ENCODE data around the gene NKAIN2. TPM values are rescaled to one million over a fixed set of nuclear protein-coding genes. Genes with fewer than 3 reads are reported as not detected.

NKAIN2 gene
- total RNA-seq, 1 donor = under 0.01 TPM

- no peak for TF ChIP-seq CTCF (IDR thresholded peaks at IDR 0.05; ENCODE audit: insufficient read depth, low read length)
- DNase-seq (ENCODE audit: low read depth) = no peak
- no peak overlapping the region for H3K4me3 ChIP-seq (ENCODE audit: low read depth, low read length)
Measured at GRCh38 chr6:124064317-124065113, 260.9 kb downstream of the NKAIN2 start.

GRCh38 chr6:124066269-124066668, 262.6 kb downstream of the NKAIN2 start:
- DNase-seq (ENCODE audit: low read depth) = no peak
- H3K4me3 ChIP-seq (ENCODE audit: low read depth, low read length) = no peak overlapping the region
- TF ChIP-seq CTCF (IDR thresholded peaks at IDR 0.05; ENCODE audit: insufficient read depth, low read length) = no peak

GRCh38 chr6:124066946-124067552, 263.4 kb downstream of the NKAIN2 start:
- DNase-seq (ENCODE audit: low read depth) = no peak
- no peak for TF ChIP-seq CTCF (IDR thresholded peaks at IDR 0.05; ENCODE audit: insufficient read depth, low read length)
- no peak overlapping the region for H3K4me3 ChIP-seq (ENCODE audit: low read depth, low read length)

- TF ChIP-seq CTCF (IDR thresholded peaks at IDR 0.05; ENCODE audit: insufficient read depth, low read length) = no peak
- no peak for DNase-seq (ENCODE audit: low read depth)
- H3K4me3 ChIP-seq (ENCODE audit: low read depth, low read length) = no peak overlapping the region
Measured at GRCh38 chr6:124069230-124069950, 265.7 kb downstream of the NKAIN2 start.

- TF ChIP-seq CTCF (IDR thresholded peaks at IDR 0.05; ENCODE audit: insufficient read depth, low read length) = no peak
- no peak for DNase-seq (ENCODE audit: low read depth)
- H3K4me3 ChIP-seq (ENCODE audit: low read depth, low read length) = no peak overlapping the region
Measured at GRCh38 chr6:124073021-124073420, 269.4 kb downstream of the NKAIN2 start.

GRCh38 chr6:124073820-124074587, 270.3 kb downstream of the NKAIN2 start:
- no peak for TF ChIP-seq CTCF (IDR thresholded peaks at IDR 0.05; ENCODE audit: insufficient read depth, low read length)

More at GRCh38 chr6:124073820-124074587, 270.3 kb downstream of the NKAIN2 start:
- no peak overlapping the region for H3K4me3 ChIP-seq (ENCODE audit: low read depth, low read length)
- DNase-seq (ENCODE audit: low read depth) = no peak

Measured in fibroblast of the aortic adventitia (primary cell).